Measurements from ENCODE around the gene TDRD10.

Gene TDRD10

GRCh38 chr1:154466206-154466605, 35.8 kb upstream of the TDRD10 start:
- TF ChIP-seq TAF1 (IDR thresholded peaks at IDR 0.05; ENCODE audit: borderline replicate concordance, insufficient read depth, low read length) (no peak), REST (IDR thresholded peaks at IDR 0.05; ENCODE audit: insufficient read depth in 1 of 2, low read depth in 2 of 2, low read length in 2 of 2) (no peak), POLR2AphosphoS5 (IDR thresholded peaks at IDR 0.05; ENCODE audit: low read depth, low read length) (no peak)

GRCh38 chr1:154466921-154467417, 35.0 kb upstream of the TDRD10 start:
- TF ChIP-seq SIN3A (IDR thresholded peaks at IDR 0.05; ENCODE audit: borderline replicate concordance, insufficient read depth, low read length) = no peak
- no peak for TF ChIP-seq REST (IDR thresholded peaks at IDR 0.05; ENCODE audit: insufficient read depth in 1 of 2, low read depth in 2 of 2, low read length in 2 of 2)

GRCh38 chr1:154467434-154468102, 34.5 kb upstream of the TDRD10 start:
- no peak for TF ChIP-seq TAF1 (IDR thresholded peaks at IDR 0.05; ENCODE audit: borderline replicate concordance, insufficient read depth, low read length)
- no peak for TF ChIP-seq SIN3A (IDR thresholded peaks at IDR 0.05; ENCODE audit: borderline replicate concordance, insufficient read depth, low read length)
- no peak for TF ChIP-seq REST (IDR thresholded peaks at IDR 0.05; ENCODE audit: insufficient read depth in 1 of 2, low read depth in 2 of 2, low read length in 2 of 2)
- no peak for TF ChIP-seq POLR2AphosphoS5 (IDR thresholded peaks at IDR 0.05; ENCODE audit: low read depth, low read length)
- TF ChIP-seq FOXP2 (optimal IDR thresholded peaks at IDR 0.05; ENCODE audit: borderline replicate concordance, extremely low read depth, extremely low read length, insufficient read depth) = no peak

GRCh38 chr1:154468535-154469250, 33.3 kb upstream of the TDRD10 start:
- TF ChIP-seq REST (IDR thresholded peaks at IDR 0.05; ENCODE audit: insufficient read depth in 1 of 2, low read depth in 2 of 2, low read length in 2 of 2) (no peak), SIN3A (IDR thresholded peaks at IDR 0.05; ENCODE audit: borderline replicate concordance, insufficient read depth, low read length) (no peak), POLR2AphosphoS5 (IDR thresholded peaks at IDR 0.05; ENCODE audit: low read depth, low read length) (no peak), FOXP2 (optimal IDR thresholded peaks at IDR 0.05; ENCODE audit: borderline replicate concordance, extremely low read depth, extremely low read length, insufficient read depth) (no peak), TAF1 (IDR thresholded peaks at IDR 0.05; ENCODE audit: borderline replicate concordance, insufficient read depth, low read length) (no peak)
